IPS DF 4.7 (cell line): Measurements from ENCODE around the gene PLAGL2.
"Not testable (repeated sequence)": the region's sequence is repeated elsewhere in the genome, so short reads cannot be mapped to it uniquely, and the experiment has no call there.

ENCODE experiments used
- DNase-seq: peaks from one replicate; pipeline ENCODE4 v3.0.0-alpha.2; 2013; ENCODE audit warnings: low spot score; ENCODE audit errors: extremely low read depth

PLAGL2 gene, protein sequence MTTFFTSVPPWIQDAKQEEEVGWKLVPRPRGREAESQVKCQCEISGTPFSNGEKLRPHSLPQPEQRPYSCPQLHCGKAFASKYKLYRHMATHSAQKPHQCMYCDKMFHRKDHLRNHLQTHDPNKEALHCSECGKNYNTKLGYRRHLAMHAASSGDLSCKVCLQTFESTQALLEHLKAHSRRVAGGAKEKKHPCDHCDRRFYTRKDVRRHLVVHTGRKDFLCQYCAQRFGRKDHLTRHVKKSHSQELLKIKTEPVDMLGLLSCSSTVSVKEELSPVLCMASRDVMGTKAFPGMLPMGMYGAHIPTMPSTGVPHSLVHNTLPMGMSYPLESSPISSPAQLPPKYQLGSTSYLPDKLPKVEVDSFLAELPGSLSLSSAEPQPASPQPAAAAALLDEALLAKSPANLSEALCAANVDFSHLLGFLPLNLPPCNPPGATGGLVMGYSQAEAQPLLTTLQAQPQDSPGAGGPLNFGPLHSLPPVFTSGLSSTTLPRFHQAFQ

DNA sequence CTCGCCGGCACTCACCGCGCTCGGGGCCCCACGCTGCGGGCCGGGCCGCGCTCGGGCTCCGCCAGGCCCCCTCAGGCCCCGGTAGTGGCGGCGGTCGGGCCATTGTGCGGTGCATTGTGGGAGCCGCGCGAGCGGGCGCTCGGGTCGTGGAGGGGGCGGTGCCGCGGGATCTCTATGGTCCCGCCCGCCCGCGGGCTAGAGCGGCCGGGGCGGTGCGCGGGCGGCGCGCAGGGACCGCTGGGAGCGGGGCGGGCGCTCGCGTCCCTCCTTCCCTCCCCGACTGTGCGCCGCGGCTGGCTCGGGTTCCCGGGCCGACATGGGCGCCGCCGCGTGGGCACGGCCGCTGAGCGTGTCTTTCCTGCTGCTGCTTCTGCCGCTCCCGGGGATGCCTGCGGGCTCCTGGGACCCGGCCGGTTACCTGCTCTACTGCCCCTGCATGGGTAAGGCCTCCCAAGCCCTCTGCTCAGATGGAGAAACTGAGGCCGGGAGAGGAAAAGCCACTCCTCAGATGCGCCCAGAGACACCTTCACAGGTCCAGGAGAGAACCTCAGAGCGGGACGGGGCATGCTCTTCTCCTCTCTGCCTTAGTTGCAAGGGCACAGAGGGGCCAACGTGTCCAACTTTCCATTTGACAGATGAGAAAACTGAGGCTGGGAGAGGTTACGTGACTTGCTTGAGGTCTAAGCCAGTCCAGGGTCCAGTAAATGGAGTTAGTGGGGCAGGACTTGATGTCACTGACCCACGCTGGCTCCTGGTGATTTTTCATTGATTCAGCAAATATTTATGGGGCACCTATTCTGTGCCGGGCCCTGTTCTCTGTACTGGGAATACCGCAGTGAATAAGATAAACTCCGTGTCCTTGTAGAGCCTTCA is at the start of gene PLAGL2, which contains the start of gene POFUT1:
TSS of gene PLAGL2 (minus strand) at position 118 of the 873 bp plus-strand sequence. CDS start 5,565 bp downstream, outside the sequence.
TSS of gene POFUT1 (plus strand) at position 255 of the 873 bp plus-strand sequence. CDS start at position 317, 62 bp downstream.
- DNase-seq: no peak

DNA sequence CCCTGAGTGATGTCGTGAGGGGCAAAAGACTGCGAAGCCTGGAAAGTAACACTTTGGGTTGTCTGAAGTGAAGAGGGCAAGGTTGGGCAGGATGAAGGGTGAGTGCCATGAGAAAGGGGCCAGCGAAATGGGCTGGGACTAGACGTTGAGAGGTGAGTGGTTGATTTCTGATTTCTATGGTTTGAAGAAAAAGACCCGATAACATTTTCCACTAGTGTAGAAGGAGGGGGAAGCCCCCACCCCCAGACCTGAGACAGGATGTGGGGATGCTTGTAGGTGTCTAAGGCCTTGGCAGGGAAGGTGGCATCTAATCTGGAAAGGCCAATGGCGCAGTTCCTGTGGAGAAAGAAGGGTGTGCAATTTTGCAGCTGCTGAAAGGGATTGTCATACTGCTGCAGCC is 44.6 kb upstream of the PLAGL2 start:
- no peak for DNase-seq

DNA sequence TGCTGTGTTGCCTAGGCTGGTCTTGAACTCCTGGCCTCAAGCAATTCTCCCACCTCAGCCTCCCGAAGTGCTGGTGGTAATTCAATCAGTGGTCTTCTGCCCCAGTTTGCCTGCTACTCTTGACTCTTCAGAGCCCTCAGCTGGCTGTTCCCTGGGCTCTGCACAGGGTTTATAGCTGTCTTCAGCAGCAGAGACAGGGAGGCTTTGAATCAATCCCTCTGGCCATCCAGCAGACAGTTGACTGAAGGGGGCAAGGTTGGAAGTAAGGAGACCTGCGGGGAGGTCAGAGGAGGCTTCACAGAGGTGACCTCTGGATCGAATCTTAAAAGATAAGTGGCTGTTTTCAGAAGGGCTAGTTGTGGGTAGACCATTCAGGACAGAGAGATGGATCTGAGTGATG is 43.9 kb upstream of the PLAGL2 start:
- no peak for DNase-seq

DNA sequence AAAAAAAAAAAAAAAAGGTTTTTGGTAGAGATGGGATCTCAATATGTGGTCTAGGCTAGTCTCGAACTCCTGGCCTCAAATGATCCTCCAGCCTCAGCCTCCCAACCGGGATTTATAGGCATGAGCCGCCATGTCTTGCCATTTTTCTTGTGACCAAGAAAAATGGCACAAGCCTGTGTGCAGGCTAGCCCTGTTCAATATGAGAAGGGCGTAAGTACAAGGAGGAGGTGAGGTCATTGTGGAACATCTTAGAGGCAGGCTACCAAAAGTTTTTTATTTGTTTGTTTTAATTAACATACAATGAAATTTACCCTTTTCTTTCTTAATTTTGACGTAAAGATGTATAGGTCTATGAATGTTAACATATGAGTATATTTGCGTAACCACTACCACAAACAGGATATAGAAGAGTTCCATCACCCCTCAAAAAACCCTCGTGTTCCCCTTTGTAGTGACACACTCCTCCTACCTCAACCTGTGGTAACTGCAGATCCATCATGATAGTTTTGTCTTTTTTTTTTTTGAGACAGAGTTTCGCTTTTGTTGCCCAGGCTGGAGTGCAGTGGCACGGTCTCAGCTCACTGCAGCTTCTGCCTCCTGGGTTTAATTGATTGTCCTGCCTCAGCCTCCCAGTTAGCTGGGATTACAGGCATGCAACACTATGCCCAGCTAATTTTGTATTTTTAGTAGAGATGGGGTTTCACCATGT is 41.6 kb upstream of the PLAGL2 start:
- DNase-seq: no peak

DNA sequence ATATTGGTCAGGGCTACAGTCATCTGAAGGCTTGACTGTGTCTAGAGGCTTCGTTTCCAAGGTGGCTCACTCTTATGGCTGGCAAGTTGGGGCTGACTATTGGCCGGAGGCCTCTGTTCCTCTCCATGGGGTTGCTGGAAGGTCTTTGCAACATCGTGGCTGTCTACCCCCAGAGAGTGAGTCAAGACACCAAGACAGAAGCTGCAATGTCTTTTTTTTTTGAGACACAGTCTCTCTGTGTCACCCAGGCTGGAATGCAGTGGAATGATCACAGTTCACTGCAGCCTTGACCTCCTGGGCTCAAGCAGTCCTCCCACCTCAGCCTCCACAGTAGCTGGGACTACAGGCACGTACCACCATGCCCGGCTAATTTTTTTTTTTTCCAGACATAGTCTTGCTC is 40.5 kb upstream of the PLAGL2 start:
- no peak for DNase-seq

DNA sequence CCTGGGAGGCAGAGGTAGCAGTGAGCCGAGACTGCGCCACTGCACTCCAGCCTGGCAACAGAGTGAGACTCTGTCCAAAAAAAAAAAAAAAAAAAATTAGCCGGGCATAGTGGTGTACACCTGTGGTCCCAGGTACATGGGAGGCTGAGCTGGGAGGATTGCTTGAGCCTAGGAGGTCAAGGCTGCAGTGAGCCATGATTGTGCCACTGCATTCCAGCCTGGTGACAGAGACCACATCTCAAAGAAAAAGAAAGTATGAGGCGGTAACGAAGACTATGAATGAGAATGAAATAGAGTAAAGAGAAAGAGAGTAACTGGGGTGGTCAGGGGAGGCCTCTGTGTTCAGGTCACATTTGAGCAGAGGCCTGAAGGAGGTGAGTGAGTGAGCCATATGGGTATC is 38.7 kb upstream of the PLAGL2 start:
- not testable (repeated sequence) for DNase-seq

DNA sequence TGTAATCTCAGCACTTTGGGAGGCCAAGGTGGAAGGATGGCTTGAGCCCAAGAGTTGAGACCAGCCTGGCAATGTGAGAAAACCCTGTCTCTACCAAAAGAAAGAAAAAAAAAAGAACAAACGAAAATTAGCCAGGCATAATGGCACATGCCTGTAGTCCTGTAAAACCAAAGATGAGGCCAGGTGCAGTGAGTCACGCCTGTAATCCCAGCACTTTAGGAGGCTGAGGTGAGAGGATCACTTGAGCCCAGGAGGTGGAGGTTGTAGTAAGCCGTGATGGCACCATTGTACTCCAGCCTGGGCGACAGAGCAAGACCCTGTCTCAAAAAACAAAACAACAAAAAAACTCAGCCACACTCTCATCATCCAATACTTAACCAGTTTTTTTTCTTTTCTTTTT is 37.4 kb upstream of the PLAGL2 start:
- DNase-seq: no peak

DNA sequence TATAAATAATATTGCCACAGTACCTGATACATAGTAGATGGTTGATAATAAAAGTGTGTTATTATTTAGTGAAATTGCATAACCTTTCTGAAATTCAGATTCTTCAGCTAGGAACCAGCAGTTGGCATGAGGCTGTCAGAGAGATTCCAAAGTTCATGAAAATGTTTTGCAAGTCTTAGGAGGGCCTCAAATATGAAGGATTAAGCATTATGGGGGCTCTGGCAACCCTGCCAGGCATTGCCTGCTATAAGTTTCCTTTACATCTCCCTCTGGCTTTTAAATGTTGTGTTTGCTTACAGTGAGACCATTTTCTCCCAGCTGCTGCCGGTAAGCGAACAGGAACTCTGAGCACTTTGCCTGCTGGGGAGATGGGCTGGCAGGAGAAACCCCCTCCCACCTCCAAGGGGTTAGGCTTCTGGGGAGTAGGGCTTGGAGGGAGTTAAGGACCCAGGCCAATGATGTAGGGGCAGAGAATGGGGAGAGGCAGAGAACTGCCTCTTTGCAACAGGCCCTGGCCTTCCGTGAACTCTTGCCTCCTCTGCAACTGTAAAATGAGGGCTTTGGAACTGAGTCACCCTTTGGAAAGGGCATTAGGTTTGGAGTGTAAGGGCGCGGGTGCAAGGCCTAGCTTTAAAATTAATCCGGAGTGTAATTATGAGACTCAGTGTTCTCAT is 36.7 kb upstream of the PLAGL2 start:
- no peak for DNase-seq

DNA sequence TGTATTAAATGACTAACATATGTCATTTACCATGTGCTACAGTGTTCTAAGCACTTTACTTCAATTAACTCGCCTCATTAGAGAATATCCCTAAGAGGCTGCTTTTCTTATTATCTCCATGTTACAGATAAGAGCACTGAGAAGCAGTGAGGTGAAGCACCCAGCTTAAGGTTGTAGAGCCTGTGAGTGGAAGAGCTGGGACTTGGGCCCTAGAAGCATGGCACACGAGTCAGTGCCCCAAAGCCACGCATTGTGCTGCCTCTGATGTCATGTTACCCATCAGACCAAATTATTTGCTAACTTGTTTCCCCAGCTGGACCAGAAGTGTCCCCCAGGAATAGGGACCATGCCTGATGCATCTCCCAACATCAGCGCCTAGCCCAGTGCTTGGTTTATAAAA is 34.3 kb upstream of the PLAGL2 start:
- DNase-seq: no peak

DNA sequence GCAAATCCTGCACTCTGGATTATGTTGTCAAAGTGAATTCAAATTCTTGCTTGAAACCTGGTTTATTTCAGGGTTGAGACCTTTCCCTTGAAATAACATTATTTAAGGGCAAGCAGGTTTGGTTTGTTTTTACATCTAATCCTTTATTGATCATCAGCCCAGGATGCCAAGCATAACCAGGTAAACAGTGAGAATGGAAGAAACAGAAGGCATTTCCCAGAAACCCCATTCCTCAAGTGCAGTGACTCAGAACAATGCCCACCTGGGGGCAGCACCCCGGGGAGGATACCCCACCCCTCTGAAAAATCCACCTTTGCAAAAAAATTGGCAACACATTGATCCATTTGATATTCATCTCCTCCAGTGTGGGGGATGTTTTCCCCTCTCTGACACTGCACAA is 32.7 kb upstream of the PLAGL2 start:
- DNase-seq: no peak

DNA sequence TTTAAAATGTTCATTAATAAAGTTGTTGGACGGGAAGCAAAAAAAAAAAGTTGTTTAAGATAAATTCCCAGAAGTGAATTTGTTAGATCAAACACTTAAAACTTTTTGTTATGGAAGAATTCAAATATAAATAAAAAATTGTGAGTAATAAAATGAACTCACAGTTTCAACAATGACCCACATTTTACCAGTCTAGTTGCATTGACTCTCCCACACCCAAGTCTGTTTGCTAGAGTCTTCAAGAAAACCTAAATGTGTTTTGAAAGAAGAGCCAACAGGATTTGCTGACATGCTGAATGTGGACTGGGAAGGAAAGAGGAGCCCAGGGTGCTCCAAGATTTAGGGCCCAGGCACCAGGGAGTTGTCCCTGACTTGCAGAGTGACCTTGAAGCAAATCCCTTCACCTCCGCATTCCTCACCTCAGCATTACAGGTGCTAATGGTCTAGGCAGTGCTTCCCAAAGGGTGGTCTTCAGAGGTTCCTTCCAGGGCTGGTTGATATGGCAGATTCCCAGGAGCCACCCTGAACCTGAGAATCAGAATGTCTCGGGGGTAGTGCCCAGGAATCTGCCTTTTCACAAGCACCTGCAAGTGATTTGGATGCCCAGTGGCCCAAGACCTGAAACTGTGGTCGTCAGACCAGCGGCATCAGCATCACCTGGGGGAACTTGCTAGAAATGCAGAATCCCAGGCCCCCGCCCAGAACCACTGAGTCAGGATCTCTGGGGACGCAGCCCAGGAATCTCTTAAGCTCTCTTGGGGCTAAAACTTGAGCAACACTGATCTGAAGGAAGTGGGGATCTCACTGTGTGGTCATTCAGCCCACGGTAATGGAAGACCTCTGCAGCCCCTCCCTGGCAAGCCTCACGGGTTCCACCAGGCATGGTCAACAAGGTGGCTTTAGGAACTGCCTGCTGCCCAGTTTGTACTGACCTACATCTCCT is 31.2 kb upstream of the PLAGL2 start:
- no peak for DNase-seq

DNA sequence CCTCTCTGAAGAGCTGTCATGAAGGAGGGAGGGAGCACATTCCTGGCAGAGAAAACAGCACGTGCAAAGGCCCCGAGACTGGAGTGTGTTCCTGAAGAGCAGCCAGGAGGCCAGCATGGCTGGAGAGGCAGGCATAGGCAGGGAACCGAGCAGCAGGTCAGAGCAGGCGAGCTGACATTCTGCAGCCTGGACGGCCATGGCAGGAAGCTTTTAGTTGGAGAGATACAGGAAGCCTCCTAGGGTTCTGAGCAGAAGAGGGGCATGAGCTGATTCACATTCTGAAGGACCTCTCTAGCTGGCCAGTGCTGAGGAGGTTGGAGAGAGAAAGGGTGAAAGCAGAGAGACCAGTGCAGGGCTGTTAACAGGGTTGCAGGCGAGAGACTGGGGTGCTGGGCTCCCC is 29.9 kb upstream of the PLAGL2 start:
- DNase-seq: no peak

DNA sequence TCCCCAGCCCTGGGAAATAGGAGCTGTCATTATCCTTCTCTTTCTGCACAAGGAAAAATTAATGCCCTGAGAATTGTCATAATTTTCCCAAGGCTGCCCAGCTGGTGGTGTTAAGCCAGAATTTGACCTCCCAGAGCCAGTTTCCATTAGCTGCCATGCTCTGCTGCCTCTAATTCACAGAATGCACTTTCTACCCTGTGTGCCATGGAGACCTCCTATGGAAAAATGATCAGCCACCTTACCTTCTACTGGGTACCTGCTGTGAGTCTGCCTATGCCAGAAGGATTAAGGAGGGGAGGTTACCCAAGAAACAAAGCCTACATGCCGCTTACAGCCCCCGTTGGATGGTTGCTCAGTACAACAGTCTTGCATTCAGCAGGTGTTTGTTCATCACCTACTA is 29.3 kb upstream of the PLAGL2 start:
- DNase-seq: no peak

DNA sequence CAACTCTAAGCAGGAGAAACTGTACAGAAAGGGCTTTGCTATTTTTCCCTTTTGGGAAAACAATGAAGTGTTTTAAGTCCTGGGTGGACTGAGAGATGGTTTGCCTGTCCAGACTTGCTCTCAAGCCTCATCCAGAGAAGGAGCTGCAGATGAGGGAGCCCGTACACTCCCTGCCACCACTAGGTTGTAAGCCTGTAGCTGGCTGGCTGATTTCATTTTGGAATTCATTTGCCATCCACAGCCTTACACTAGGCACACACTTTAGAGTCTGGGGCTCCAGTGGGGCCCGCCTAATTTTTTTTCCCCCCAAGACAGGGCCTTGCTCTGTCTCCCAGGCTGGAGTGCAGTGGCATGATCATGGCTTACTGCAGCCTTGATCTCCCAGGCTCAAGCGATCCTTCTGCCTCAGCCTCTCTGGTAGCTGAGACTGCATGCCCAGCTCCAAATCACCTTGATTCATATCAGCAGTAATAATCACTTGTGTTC is 28.5 kb upstream of the PLAGL2 start:
- DNase-seq: no peak

DNA sequence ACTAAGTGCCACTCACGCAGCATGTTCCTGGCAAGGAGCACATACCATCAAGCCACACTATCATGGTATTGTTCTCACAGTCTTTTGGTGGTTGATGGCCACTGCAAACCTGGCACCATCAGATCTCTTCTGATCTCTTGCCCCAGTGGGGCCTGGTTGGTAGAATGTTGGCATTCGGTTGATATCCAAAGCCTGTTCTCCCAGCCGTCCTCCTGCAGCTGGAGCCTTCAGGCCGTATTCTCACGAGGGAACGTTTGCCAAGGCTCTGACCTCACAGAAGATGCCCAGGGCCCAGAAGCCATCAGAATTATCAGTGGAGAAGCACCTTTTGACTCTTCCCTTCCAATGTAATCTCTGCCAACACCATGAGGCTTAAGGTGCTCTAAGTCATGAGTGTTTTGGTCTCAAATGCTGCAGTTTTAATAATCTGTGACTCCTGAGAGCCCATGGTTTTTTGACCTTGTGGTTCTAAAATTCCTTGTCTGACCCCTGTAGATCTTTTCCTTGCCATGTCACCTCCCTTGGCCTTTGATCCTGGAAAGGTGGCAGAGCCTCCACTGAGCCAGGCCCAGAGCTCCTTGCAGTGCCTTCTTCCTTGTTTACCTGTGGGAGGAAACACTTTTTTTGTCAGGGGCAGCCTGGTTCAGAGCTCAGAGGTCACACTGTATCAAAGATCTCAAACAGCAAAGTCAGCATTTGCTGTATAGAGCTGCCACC is 27.9 kb upstream of the PLAGL2 start:
- DNase-seq: no peak

DNA sequence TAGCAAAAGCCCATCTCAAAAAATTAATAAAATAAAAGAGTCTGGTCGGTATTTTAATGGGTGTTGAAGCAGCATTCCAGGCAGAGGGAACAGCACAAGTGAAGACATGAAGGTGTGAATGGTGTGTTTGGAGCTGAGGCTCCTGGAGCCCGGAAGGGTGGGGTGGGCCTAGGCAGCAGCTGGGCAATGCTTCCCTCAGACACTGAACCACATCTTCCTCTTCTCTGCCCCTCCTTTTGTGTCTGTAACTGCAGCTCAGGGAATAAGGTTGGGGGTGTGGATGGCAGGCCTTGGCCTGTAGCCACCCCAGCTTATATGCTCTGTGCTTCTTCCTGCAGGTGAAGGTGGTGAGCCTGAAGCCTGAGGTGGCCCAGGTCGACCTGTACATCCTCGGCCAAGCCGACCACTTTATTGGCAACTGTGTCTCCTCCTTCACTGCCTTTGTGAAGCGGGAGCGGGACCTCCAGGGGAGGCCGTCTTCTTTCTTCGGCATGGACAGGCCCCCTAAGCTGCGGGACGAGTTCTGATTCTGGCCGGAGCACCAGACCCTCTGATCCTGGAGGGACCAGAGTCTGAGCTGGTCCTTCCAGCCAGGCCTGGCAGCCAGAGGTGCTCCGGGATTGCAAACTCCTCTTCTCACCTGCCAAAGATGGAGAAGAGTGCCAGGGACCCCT is 26.7 kb upstream of the PLAGL2 start:
- no peak for DNase-seq

DNA sequence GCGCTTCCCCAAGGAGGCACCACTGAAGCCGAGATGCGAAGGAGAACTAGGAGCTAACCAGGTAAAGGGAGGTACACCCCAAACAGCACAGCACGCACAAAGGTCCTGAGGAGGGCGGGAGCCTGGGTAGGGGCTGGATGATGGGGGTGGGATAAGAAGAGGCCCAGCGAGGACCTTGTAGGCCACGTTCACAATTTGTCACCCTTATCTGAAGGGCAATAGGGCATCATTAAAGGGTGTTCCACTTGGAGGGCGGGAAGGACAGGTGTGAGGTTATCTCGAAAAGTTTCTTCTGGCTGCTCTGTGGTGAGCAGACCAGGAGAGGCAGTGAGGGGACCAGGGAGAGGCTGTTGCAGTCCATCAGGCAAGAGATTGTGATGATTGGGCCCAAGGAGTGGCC is 25.7 kb upstream of the PLAGL2 start:
- DNase-seq: no peak

DNA sequence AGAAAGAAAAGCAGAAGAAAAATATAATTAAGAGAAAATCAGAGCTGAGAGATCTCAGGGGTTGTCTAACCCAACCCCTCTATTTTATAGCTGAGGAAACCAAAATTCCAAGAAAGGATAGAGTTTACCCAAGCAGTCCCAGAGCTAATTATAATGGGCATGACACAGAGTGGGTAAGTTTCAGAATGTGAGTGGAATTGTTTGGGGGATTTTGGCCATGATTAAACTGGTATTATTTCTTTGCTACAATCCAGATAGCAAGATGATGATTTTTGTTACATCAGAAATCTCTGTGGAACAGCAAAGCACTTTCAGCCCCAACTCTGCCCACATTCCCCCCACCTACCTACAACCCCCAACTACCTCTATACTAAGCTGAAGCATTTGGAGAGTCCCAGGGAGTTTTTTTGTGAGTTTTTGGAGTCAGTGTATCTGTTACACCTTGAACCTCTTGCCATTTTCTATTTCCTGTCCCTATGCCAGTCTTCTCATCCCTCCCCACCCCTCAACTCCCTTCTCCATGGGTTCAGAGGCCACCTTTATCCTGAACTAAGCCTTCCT is 24.9 kb upstream of the PLAGL2 start:
- no peak for DNase-seq
